GM19324 (cell line): ENCODE data around the gene VPS11.
"Not testable (repeated sequence)": the region's sequence is repeated elsewhere in the genome, so short reads cannot be mapped to it uniquely, and the experiment has no call there.

Source experiments
- ATAC-seq: cut with Tn5 transposase; IDR thresholded peaks from one replicate; pipeline ENCODE4 v1.9.1; 2021; ENCODE audit warnings: mild to moderate bottlenecking, moderate library complexity; ENCODE audit not compliant: unreplicated experiment, low FRiP score

VPS11 gene

GRCh38 chr11:119100994-119101758 lies 33.6 kb downstream of the VPS11 start:
- peak; percentile 18 for ATAC-seq

GRCh38 chr11:119101759-119102423 lies 34.3 kb downstream of the VPS11 start, which contains the start of gene DPAGT1:
Gene DPAGT1 (minus strand): TSS chr11:119101853. CDS start chr11:119101655, 198 bp downstream.
- peak; percentile 82 for ATAC-seq

GRCh38 chr11:119103161-119103664 lies 35.6 kb downstream of the VPS11 start:
- ATAC-seq, result not testable (repeated sequence)

- ATAC-seq, result no peak
These were observed 36.2 kb downstream of the VPS11 start for GRCh38 chr11:119103793-119104192.

GRCh38 chr11:119106564-119107537 lies 39.2 kb downstream of the VPS11 start, which contains the start of gene C2CD2L:
Gene C2CD2L (plus strand): TSS chr11:119107344. CDS start chr11:119107742, 398 bp downstream.
- ATAC-seq, result peak; percentile 61

GRCh38 chr11:119107538-119108145 lies 40.0 kb downstream of the VPS11 start:
- ATAC-seq, result peak; percentile 24

- no peak for ATAC-seq
These were observed 40.7 kb downstream of the VPS11 start for GRCh38 chr11:119108146-119108856.

- ATAC-seq, result no peak
These were observed 41.2 kb downstream of the VPS11 start for GRCh38 chr11:119108857-119109221.

- no peak for ATAC-seq
These were observed 42.2 kb downstream of the VPS11 start for GRCh38 chr11:119109843-119110242.

- ATAC-seq, result no peak
These were observed 42.8 kb downstream of the VPS11 start for GRCh38 chr11:119110439-119110838.

GRCh38 chr11:119111361-119111925 lies 43.8 kb downstream of the VPS11 start:
- no peak for ATAC-seq

GRCh38 chr11:119112314-119113020 lies 44.8 kb downstream of the VPS11 start:
- no peak for ATAC-seq

GRCh38 chr11:119113716-119114115 lies 46.1 kb downstream of the VPS11 start:
- ATAC-seq, result no peak

GRCh38 chr11:119114351-119114750 lies 46.7 kb downstream of the VPS11 start:
- no peak for ATAC-seq

GRCh38 chr11:119115484-119116234 lies 48.0 kb downstream of the VPS11 start:
- ATAC-seq, result no peak

GRCh38 chr11:119116235-119116594 lies 48.6 kb downstream of the VPS11 start:
- no peak for ATAC-seq

- no peak for ATAC-seq
These were observed 49.0 kb downstream of the VPS11 start for GRCh38 chr11:119116601-119117000.
